MCF 10A (cell line): ENCODE data around the gene OXER1. TPM values are rescaled to one million over a fixed set of nuclear protein-coding genes. Genes with fewer than 3 reads are reported as not detected.

Source experiments
- BruUV-seq: library from RNA; stranded (reverse); fragments of 400-500 nt; replicated peaks from 2 replicates; lab custom pipeline; 2021; lab: Mats Ljungman, UMichigan
- CTCF ChIA-PET: fragments of 300-600 bp; sonication (Branson Sonifier 250); formaldehyde crosslinking; extraction: SDS; loops from one replicate; lab custom pipeline; 2021; ENCODE audit warnings: antibody characterized with exemption, inconsistent platforms; lab: Yijun Ruan, JAX
- POLR2A ChIA-PET: fragments of 300-600, 350-650 bp; sonication (Branson Sonifier 250); formaldehyde crosslinking; extraction: SDS; loops from one replicate; lab custom pipeline; 2020; ENCODE audit warnings: antibody characterized with exemption, inconsistent platforms; lab: Yijun Ruan, JAX
- DNase-seq: peaks from one replicate; pipeline ENCODE4 v3.0.0-alpha.2; 2018; ENCODE audit not compliant: unreplicated experiment
- H3K27ac Mint-ChIP-seq: one replicate; pipeline ENCODE4 v1.8.0; 2022; ENCODE audit warnings: mild to moderate bottlenecking, low read depth, mixed read lengths; ENCODE audit not compliant: unreplicated experiment
- H3K27me3 Mint-ChIP-seq: one replicate; pipeline ENCODE4 v1.8.0; 2022; ENCODE audit warnings: mixed read lengths; ENCODE audit not compliant: insufficient read depth, unreplicated experiment
- H3K36me3 Mint-ChIP-seq: one replicate; pipeline ENCODE4 v1.8.0; 2022; ENCODE audit warnings: mild to moderate bottlenecking, moderate library complexity, mixed read lengths; ENCODE audit not compliant: insufficient read depth, unreplicated experiment
- H3K4me1 Mint-ChIP-seq: one replicate; pipeline ENCODE4 v1.8.0; 2022; ENCODE audit warnings: mixed read lengths; ENCODE audit not compliant: insufficient read depth, unreplicated experiment
- H3K4me3 Mint-ChIP-seq: one replicate; pipeline ENCODE4 v1.8.0; 2022; ENCODE audit warnings: mild to moderate bottlenecking, moderate library complexity, mixed read lengths; ENCODE audit not compliant: unreplicated experiment
- H3K9me3 Mint-ChIP-seq: one replicate; pipeline ENCODE4 v1.8.0; 2022; ENCODE audit warnings: mixed read lengths; ENCODE audit not compliant: unreplicated experiment
- intact Hi-C: fragments of 100-400 bp; cut with micrococcal nuclease; formaldehyde crosslinking; loops from 2 replicates; pipeline ENCODE4 v1.14.1; 2022
- total RNA-seq: library from RNA; stranded (reverse); gene quantifications from 2 replicates; pipeline ENCODE4 v1.2.3, GENCODE V29; 2022
- TF ChIP-seq, protein P1 (sequence below): fragments of 200-600 bp; IDR thresholded peaks from one replicate; pipeline ENCODE4 v1.8.0; 2022; ENCODE audit warnings: antibody characterized with exemption, mild to moderate bottlenecking; ENCODE audit not compliant: unreplicated experiment

Gene OXER1
- total RNA-seq, 1 experiment from 2014 or later = not detected

GRCh38 chr2:42757981-42758740 is 5.8 kb downstream of the OXER1 start:
- no peak for DNase-seq
- intact Hi-C loops = no loop called here
- no peaks in the 10 kb centered on the region for H3K27me3 Mint-ChIP-seq
- H3K36me3 Mint-ChIP-seq = peaks cover 4% of the 10 kb centered on the region
- CTCF ChIA-PET = interaction anchor here (0.6 to 1.1 kb wide), 3 partner anchors 16 to 96 kb away, joined by 3 to 6 read pairs (median 3); no protein-coding TSS in a partner anchor
- H3K4me3 Mint-ChIP-seq = no peak overlapping the region
- peaks cover 6% of the 10 kb centered on the region for H3K4me1 Mint-ChIP-seq
- no TSS peak for BruUV-seq
- no peaks in the 10 kb centered on the region for H3K9me3 Mint-ChIP-seq
- POLR2A ChIA-PET = no interaction called here
- TF ChIP-seq, protein P1, sequence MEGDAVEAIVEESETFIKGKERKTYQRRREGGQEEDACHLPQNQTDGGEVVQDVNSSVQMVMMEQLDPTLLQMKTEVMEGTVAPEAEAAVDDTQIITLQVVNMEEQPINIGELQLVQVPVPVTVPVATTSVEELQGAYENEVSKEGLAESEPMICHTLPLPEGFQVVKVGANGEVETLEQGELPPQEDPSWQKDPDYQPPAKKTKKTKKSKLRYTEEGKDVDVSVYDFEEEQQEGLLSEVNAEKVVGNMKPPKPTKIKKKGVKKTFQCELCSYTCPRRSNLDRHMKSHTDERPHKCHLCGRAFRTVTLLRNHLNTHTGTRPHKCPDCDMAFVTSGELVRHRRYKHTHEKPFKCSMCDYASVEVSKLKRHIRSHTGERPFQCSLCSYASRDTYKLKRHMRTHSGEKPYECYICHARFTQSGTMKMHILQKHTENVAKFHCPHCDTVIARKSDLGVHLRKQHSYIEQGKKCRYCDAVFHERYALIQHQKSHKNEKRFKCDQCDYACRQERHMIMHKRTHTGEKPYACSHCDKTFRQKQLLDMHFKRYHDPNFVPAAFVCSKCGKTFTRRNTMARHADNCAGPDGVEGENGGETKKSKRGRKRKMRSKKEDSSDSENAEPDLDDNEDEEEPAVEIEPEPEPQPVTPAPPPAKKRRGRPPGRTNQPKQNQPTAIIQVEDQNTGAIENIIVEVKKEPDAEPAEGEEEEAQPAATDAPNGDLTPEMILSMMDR = no peak
- H3K27ac Mint-ChIP-seq = no peak overlapping the region

GRCh38 chr2:42756966-42757513 is 6.9 kb downstream of the OXER1 start:
- H3K27ac Mint-ChIP-seq = no peak overlapping the region
- H3K9me3 Mint-ChIP-seq = no peaks in the 10 kb centered on the region
- peaks cover 6% of the 10 kb centered on the region for H3K4me1 Mint-ChIP-seq
- no peak overlapping the region for H3K4me3 Mint-ChIP-seq
- CTCF ChIA-PET = no interaction called here
- TF ChIP-seq, protein P1 = no peak
- POLR2A ChIA-PET = no interaction called here
- H3K36me3 Mint-ChIP-seq = peaks cover 4% of the 10 kb centered on the region
- intact Hi-C loops = no loop called here
- no peaks in the 10 kb centered on the region for H3K27me3 Mint-ChIP-seq
- no peak for DNase-seq
- no TSS peak for BruUV-seq

GRCh38 chr2:42756150-42756775 is 7.7 kb downstream of the OXER1 start:
- Mint-ChIP-seq H3K27ac (no peak overlapping the region), H3K36me3 (peaks cover 4% of the 10 kb centered on the region), H3K9me3 (no peaks in the 10 kb centered on the region), H3K4me1 (peaks cover 3% of the 10 kb centered on the region), H3K4me3 (no peak overlapping the region), H3K27me3 (no peaks in the 10 kb centered on the region)
- no TSS peak for BruUV-seq
- ChIA-PET CTCF (no interaction called here), POLR2A (no interaction called here)
- intact Hi-C loops = no loop called here
- TF ChIP-seq, protein P1 = no peak
- no peak for DNase-seq

- no peaks in the 10 kb centered on the region for H3K4me1 Mint-ChIP-seq
- H3K9me3 Mint-ChIP-seq = no peaks in the 10 kb centered on the region
- CTCF ChIA-PET = interaction anchor here (1.2 kb wide), 1 partner anchor 13 kb away, joined by 3 read pairs; no protein-coding TSS in a partner anchor
- H3K36me3 Mint-ChIP-seq = peaks cover 4% of the 10 kb centered on the region
- BruUV-seq = no TSS peak
- no peak for DNase-seq
- TF ChIP-seq, protein P1 = no peak
- intact Hi-C loops = no loop called here
- H3K27ac Mint-ChIP-seq = no peak overlapping the region
- no peaks in the 10 kb centered on the region for H3K27me3 Mint-ChIP-seq
- H3K4me3 Mint-ChIP-seq = no peak overlapping the region
- POLR2A ChIA-PET = no interaction called here
These were observed 8.6 kb downstream of the OXER1 start for GRCh38 chr2:42755191-42755880.
